Breast epithelium (tissue), 3 donors: ENCODE results near the gene CLEC4G.

Source experiments
- POLR2A ChIP-seq: fragments of 450-650 bp; IDR thresholded peaks from one replicate; pipeline ENCODE4 v1.6.1; 2016; ENCODE audit warnings: antibody characterized with exemption, mild to moderate bottlenecking, moderate library complexity
- POLR2AphosphoS5 ChIP-seq, 3 donors: sonication (generic); formaldehyde crosslinking; IDR thresholded peaks; one replicate each; pipeline ENCODE4 v1.6.1; 2017; ENCODE audit warnings: antibody characterized with exemption in 3 of 3
- TF ChIP-seq, protein P1 (sequence below), 3 donors: fragments of 450-650 bp; IDR thresholded peaks; one replicate each; pipeline ENCODE4 v1.5.1; 2016 to 2017; ENCODE audit warnings: antibody characterized with exemption in 3 of 3, mild to moderate bottlenecking in 3 of 3, moderate library complexity in 3 of 3

DNA sequence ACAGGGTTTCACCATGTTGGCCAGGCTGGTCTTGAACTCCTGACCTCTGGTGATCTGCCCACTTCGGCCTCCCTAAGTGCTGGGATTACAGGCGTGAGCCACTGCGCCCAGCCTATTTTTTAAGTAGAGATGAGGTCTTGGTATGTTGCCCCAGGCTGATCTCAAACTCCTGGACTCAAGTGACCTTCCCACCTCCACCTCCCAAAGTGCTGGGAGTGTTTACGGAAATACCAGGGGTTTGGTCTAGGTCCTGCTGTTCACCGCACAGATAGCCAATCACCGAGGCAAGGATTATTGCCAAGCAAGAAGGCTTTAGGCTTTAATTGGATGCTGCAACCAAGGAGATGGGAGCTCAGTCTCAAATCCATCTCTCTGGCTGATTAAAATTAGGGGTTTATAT, 11.6 kb downstream of the CLEC4G start:
- TF ChIP-seq, protein P1, sequence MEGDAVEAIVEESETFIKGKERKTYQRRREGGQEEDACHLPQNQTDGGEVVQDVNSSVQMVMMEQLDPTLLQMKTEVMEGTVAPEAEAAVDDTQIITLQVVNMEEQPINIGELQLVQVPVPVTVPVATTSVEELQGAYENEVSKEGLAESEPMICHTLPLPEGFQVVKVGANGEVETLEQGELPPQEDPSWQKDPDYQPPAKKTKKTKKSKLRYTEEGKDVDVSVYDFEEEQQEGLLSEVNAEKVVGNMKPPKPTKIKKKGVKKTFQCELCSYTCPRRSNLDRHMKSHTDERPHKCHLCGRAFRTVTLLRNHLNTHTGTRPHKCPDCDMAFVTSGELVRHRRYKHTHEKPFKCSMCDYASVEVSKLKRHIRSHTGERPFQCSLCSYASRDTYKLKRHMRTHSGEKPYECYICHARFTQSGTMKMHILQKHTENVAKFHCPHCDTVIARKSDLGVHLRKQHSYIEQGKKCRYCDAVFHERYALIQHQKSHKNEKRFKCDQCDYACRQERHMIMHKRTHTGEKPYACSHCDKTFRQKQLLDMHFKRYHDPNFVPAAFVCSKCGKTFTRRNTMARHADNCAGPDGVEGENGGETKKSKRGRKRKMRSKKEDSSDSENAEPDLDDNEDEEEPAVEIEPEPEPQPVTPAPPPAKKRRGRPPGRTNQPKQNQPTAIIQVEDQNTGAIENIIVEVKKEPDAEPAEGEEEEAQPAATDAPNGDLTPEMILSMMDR (IDR thresholded peaks at IDR 0.05): no peak
- no peak for TF ChIP-seq POLR2A
- no peak for TF ChIP-seq POLR2AphosphoS5 (IDR thresholded peaks at IDR 0.05)
